K562 (cell line): ENCODE measurements around the gene OR2A25. TPM values are rescaled to one million over a fixed set of nuclear protein-coding genes. Genes with fewer than 3 reads are reported as not detected.

Experiments used
- ATAC-seq: fragments of 200-7000 bp; cut with Tn5 transposase; 3 replicates; pipeline ENCODE4 v1.9.1; 2020; ENCODE audit warnings: moderate library complexity
- BruUV-seq: library from RNA; stranded (reverse); fragments of 400-500 nt; replicated peaks from 2 replicates; lab custom pipeline; 2021; lab: Mats Ljungman, UMichigan
- CTCF ChIA-PET: fragments of 300-600 bp; formaldehyde crosslinking; extraction: SDS; loops from one replicate; lab custom pipeline; 2021; ENCODE audit warnings: low intra/inter-chr PET ratio; lab: Yijun Ruan, JAX
- POLR2A ChIA-PET: fragments of 300-600, 350-650 bp; sonication (Branson Sonifier 250); formaldehyde crosslinking; extraction: SDS; loops from one replicate; lab custom pipeline; 2021; ENCODE audit warnings: antibody characterized with exemption, inconsistent platforms; lab: Yijun Ruan, JAX
- DNase-seq, 4 experiments: peaks; one replicate each; pipeline versions ENCODE4 v3.0.0 to v3.0.0-alpha.2; 2011 to 2018; ENCODE audit warnings: low spot score in 3 of 4, mixed read lengths in 3 of 4; ENCODE audit errors: extremely low read depth in 1 of 4
- FAIRE-seq: peaks from 2 replicates; lab custom pipeline; 2011; peaks lifted over from hg19 to GRCh38; lab: Jason Lieb, UNC
- H2AFZ ChIP-seq: 2 replicates; pipeline ENCODE4 v1.6.0; 2011; ENCODE audit warnings: low read depth, low read length, control low read depth, inconsistent platforms
- H3K27ac ChIP-seq: fragments of 200-600 bp; 3 replicates; pipeline ENCODE4 v1.8.0; 2011; ENCODE audit warnings: low read depth, mild to moderate bottlenecking, control low read depth, inconsistent platforms, low read length, moderate library complexity, mixed read lengths; ENCODE audit errors: extremely low read depth
- H3K27me3 ChIP-seq, 2 experiments: fragments of 300-600 bp in 1 of 2; 2 replicates in 1 of 2; 3 replicates in 1 of 2; pipeline versions ENCODE4 v1.6.0 to v1.8.0; 2011; ENCODE audit warnings: inconsistent platforms in 2 of 2, low read length in 2 of 2, mild to moderate bottlenecking in 1 of 2, mixed read lengths in 1 of 2, moderate library complexity in 1 of 2; ENCODE audit not compliant: control insufficient read depth in 2 of 2, insufficient read depth in 2 of 2
- H3K36me3 ChIP-seq: fragments of 300-600 bp; 3 replicates; pipeline ENCODE4 v1.8.0; 2011; ENCODE audit warnings: mild to moderate bottlenecking, low read length, inconsistent platforms; ENCODE audit not compliant: control insufficient read depth, insufficient read depth
- H3K4me1 ChIP-seq, 2 experiments: fragments of 200-600 bp in 1 of 2; replicated peaks in 1 of 2; 2 replicates in 1 of 2; 3 replicates in 1 of 2; pipeline versions ENCODE4 v1.5.1 to v1.8.0; 2011; ENCODE audit warnings: inconsistent platforms in 2 of 2, low read length in 2 of 2, mild to moderate bottlenecking in 1 of 2, mixed read lengths in 1 of 2, moderate library complexity in 1 of 2; ENCODE audit not compliant: control insufficient read depth in 2 of 2, insufficient read depth in 2 of 2
- H3K4me2 ChIP-seq: 2 replicates; pipeline ENCODE4 v1.6.1; 2011; ENCODE audit warnings: low read length, control low read depth, inconsistent platforms, mixed read lengths; ENCODE audit not compliant: insufficient read depth
- H3K4me3 ChIP-seq: fragments of 200-600 bp; sonication (generic), shearing (Covaris generic); 2 replicates; pipeline ENCODE4 v1.5.1; 2016; ENCODE audit warnings: control low read depth, inconsistent platforms
- H3K79me2 ChIP-seq: fragments of 200-600 bp; 3 replicates; pipeline ENCODE4 v1.8.0; 2011; ENCODE audit warnings: low read length, inconsistent platforms; ENCODE audit not compliant: control insufficient read depth, insufficient read depth
- H3K9ac ChIP-seq, 2 experiments: 2 replicates each; pipeline versions ENCODE4 v1.6.0 to v1.6.1; 2011; ENCODE audit warnings: low read depth in 2 of 2, low read length in 2 of 2, control low read depth in 1 of 2, inconsistent platforms in 1 of 2, mild to moderate bottlenecking in 1 of 2, mixed read lengths in 1 of 2; ENCODE audit not compliant: insufficient read depth in 1 of 2
- H3K9me1 ChIP-seq: one replicate; pipeline ENCODE4 v1.6.0; 2011; ENCODE audit warnings: inconsistent platforms, mild to moderate bottlenecking, low read length, moderate library complexity; ENCODE audit not compliant: control insufficient read depth, insufficient read depth
- H3K9me3 ChIP-seq: replicated peaks from 2 replicates; pipeline ENCODE4 v1.5.1; 2011; ENCODE audit warnings: low read depth, low read length, inconsistent platforms; ENCODE audit not compliant: control insufficient read depth, insufficient read depth
- H4K20me1 ChIP-seq: replicated peaks from 2 replicates; pipeline ENCODE4 v1.6.1; 2011; ENCODE audit warnings: low read length, inconsistent platforms, mixed read lengths; ENCODE audit not compliant: control insufficient read depth, insufficient read depth
- HMG20B ChIP-seq: fragments of 250-450 bp; sonication (Bioruptor Pico); IDR thresholded peaks from 2 replicates; pipeline ENCODE4 v1.5.0; 2021; ENCODE audit warnings: mild to moderate bottlenecking
- HNRNPH1 ChIP-seq: fragments of 200-400 bp; formaldehyde crosslinking; optimal IDR thresholded peaks from 2 replicates; pipeline ENCODE3; 2017; ENCODE audit warnings: low read depth, mild to moderate bottlenecking, low read length, moderate library complexity
- KLF1 ChIP-seq: fragments of 450-650 bp; IDR thresholded peaks from 2 replicates; pipeline ENCODE4 v1.6.1; 2016; ENCODE audit warnings: missing genetic modification characterization, missing compliant biosample characterization
- MCM3 ChIP-seq: fragments of 450-650 bp; IDR thresholded peaks from 2 replicates; pipeline ENCODE4 v1.6.1; 2016
- NFXL1 ChIP-seq: fragments of 450-650 bp; formaldehyde crosslinking; IDR thresholded peaks from 2 replicates; pipeline ENCODE4 v1.4.0; 2021; ENCODE audit warnings: mild to moderate bottlenecking
- RBM39 ChIP-seq: fragments of 200-400 bp; formaldehyde crosslinking; optimal IDR thresholded peaks from 2 replicates; pipeline ENCODE3; 2018; ENCODE audit warnings: low read depth, low read length
- SETDB1 ChIP-seq: IDR thresholded peaks from one replicate; pipeline ENCODE4 v1.6.1; 2012; ENCODE audit warnings: low read length, control low read depth, inconsistent platforms
- SIN3A ChIP-seq, 2 experiments: fragments of 150-350 bp in 1 of 2; IDR thresholded peaks; 2 replicates each; pipeline ENCODE4 v1.6.1; 2011 to 2016; ENCODE audit warnings: borderline replicate concordance in 2 of 2, low read depth in 2 of 2, low read length in 2 of 2, mild to moderate bottlenecking in 2 of 2, moderate library complexity in 2 of 2; ENCODE audit not compliant: control insufficient read depth in 1 of 2
- SIRT6 ChIP-seq: IDR thresholded peaks from one replicate; pipeline ENCODE4 v1.6.1; 2012; ENCODE audit warnings: low read depth, mild to moderate bottlenecking, control low read depth, inconsistent platforms, low read length, moderate library complexity
- ZBTB11 ChIP-seq, 3 experiments: fragments of 200-800 bp in 1 of 3; fragments of 250-450 bp in 1 of 3; fragments of 450-650 bp in 1 of 3; sonication (Bioruptor Pico) in 1 of 3; sonication (Bioruptor generic) in 1 of 3; formaldehyde crosslinking in 1 of 3; IDR thresholded peaks; 2 replicates each; pipeline versions ENCODE4 v1.6.1 to v1.8.0; 2016 to 2022; ENCODE audit warnings: mild to moderate bottlenecking in 2 of 3, missing genetic modification characterization in 2 of 3, missing compliant biosample characterization in 1 of 3, moderate library complexity in 1 of 3
- ZHX1 ChIP-seq: fragments of 150-350 bp; conservative IDR thresholded peaks from 2 replicates; pipeline ENCODE4 v1.6.1; 2014; ENCODE audit warnings: low read length
- ZSCAN29 ChIP-seq: fragments of 450-650 bp; IDR thresholded peaks from 2 replicates; pipeline ENCODE4 v1.6.1; 2017
- WGBS: fragments of 100-300 bp; shearing (Covaris generic); methylation state at CpG from one replicate; pipeline ENCODE4 v1.1.6; 2016; ENCODE audit warnings: low coverage, mixed read lengths; ENCODE audit not compliant: insufficient coverage; ENCODE audit errors: missing lambda C conversion rate; 5-methylcytosine and 5-hydroxymethylcytosine counted together
- in situ Hi-C: fragments of 300-500 bp; cut with MboI; formaldehyde crosslinking; loops from 4 replicates; pipeline ENCODE4 v1.15.0; 2018; ENCODE audit warnings: inconsistent platforms, mixed read lengths
- intact Hi-C: fragments of 100-400 bp; cut with micrococcal nuclease; formaldehyde crosslinking; loops from 2 replicates; pipeline ENCODE4 v1.14.2; 2022
- polyA plus RNA-seq, 8 experiments: library from polyadenylated mRNA; depleted of rRNA in 4 of 8; stranded (reverse) in 5 of 8; unstranded in 3 of 8; fragments of >200 nt; fragmentation: Nextera tagmentation in 2 of 8; fragmentation: Illumina TruSeq in 1 of 8; extraction: Ambion mirVana in 2 of 8; extraction: Trizol in 1 of 8; gene quantifications; 2 replicates each; pipeline versions ENCODE4 v1.2.1 to v1.2.3, GENCODE V29; 2011 to 2014; ENCODE audit warnings: inconsistent platforms in 1 of 8, missing spikeins in 1 of 8
- total RNA-seq, 7 experiments: library from RNA; depleted of rRNA in 6 of 7; stranded (reverse); fragments of >200 nt in 6 of 7; fragmentation: Illumina TruSeq in 2 of 7; extraction: Trizol in 2 of 7; gene quantifications; 2 replicates each; pipeline versions ENCODE4 v1.2.1 to v1.2.3, GENCODE V29; 2011 to 2021; ENCODE audit warnings: low replicate concordance in 1 of 7

Gene OR2A25
- total and polyA plus RNA-seq, 9 of the 15 experiments (the other 6 are each of a cell fraction or from before 2014, with no cell fraction given): not detected

- TF ChIP-seq ZHX1: no peak
- no peak for TF ChIP-seq MCM3
Observed at GRCh38 chr7:144069511-144069910, at the start of gene OR2A25 (continued).

- intact Hi-C loops: loop anchor here (5.0 kb wide), 1 partner anchor 33 kb away; no protein-coding TSS in a partner anchor
- no peaks in the 10 kb centered on the region for H3K9me1 ChIP-seq
- in situ Hi-C loops: no loop called here
- H4K20me1 ChIP-seq: no peaks in the 10 kb centered on the region
- 0% methylated on average over 3 of the region's 3 CpGs for WGBS
- H3K4me3 ChIP-seq: no peak overlapping the region
- no peak overlapping the region for H3K4me2 ChIP-seq
- TF ChIP-seq SETDB1 (no peak), RBM39 (no peak), NFXL1 (CRISPR knock-in tag) (no peak), SIN3A (IDR thresholded peaks at IDR 0.05; ENCODE audit: borderline replicate concordance in 2 of 2, control insufficient read depth in 1 of 2, low read depth in 2 of 2, low read length in 2 of 2) (no peak), HMG20B (no peak), KLF1 (no peak), ZBTB11 (CRISPR knock-in tag; IDR thresholded peaks at IDR 0.05) (no peak), HNRNPH1 (no peak), ZSCAN29 (no peak), SIRT6 (no peak)
- H3K27ac ChIP-seq: no peak overlapping the region
- ATAC-seq (no peak), DNase-seq (no peak), FAIRE-seq (no peak)
- ChIA-PET POLR2A (no interaction called here), CTCF (interaction anchor here (0.6 kb wide), 1 partner anchor 527 kb away, joined by 3 read pairs; no protein-coding TSS in a partner anchor)
- H3K36me3 ChIP-seq: no peaks in the 10 kb centered on the region
- H3K4me1 ChIP-seq: no peaks in the 10 kb centered on the region
- peaks cover 0 to 3% of the 10 kb centered on the region in 2 experiments; a peak in 1 of 5 replicates for H3K27me3 ChIP-seq
- no peak overlapping the region for H3K9ac ChIP-seq
- H3K79me2 ChIP-seq: no peaks in the 10 kb centered on the region
- no peaks in the 10 kb centered on the region for H3K9me3 ChIP-seq
- no peak overlapping the region for H2AFZ ChIP-seq
- no TSS peak for BruUV-seq
Observed at GRCh38 chr7:144020340-144020739, 49.3 kb upstream of the OR2A25 start.
